OCI-LY1 (cell line): ENCODE measurements around the gene IL7R.

Experiments used
- CTCF ChIP-seq: fragments of 200-600 bp; sonication (generic), shearing (Covaris generic); IDR thresholded peaks from 2 replicates; pipeline ENCODE4 v1.5.1; 2017; ENCODE audit warnings: mild to moderate bottlenecking, antibody characterized with exemption, low read length, moderate library complexity, mixed read lengths
- EZH2 ChIP-seq: fragments of 200-600 bp; sonication (generic), shearing (Covaris generic); IDR thresholded peaks from 2 replicates; pipeline ENCODE4 v1.8.0; 2017; ENCODE audit warnings: borderline replicate concordance, mixed run types, mild to moderate bottlenecking, antibody characterized with exemption, low read length, moderate library complexity, mixed read lengths

DNA sequence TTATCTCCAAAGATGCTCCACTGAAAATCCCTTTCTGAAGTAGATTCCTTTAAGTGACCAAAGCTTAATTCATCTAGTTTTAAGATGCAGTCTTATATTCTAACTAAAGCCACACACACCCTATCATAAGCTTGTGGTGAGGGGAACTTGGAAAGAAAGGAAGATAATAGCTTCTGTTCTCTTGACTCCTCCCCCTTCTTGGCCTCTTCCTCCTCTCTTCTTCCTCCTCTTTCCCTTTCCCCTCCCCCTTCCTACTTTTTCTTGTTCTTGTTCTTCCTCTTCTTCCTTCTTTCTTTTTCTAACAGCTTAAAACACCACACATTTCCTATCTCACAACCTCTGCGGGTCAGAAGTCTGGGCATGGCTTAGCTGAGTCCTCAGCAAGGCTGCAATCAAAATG is 23.5 kb downstream of the IL7R start:
- TF ChIP-seq CTCF = no peak
- TF ChIP-seq EZH2 = no peak
